Astrocyte of the cerebellum (primary cell): ENCODE measurements around the gene SERPINA1.

Source experiments
- DNase-seq: peaks from one replicate; pipeline ENCODE4 v3.0.0-alpha.2; 2011; ENCODE audit warnings: low read depth
- H3K4me3 ChIP-seq: 2 replicates; pipeline ENCODE4 v1.5.1; 2011; ENCODE audit warnings: mild to moderate bottlenecking, low read depth, low read length, moderate library complexity
- CTCF ChIP-seq: IDR thresholded peaks from 2 replicates; pipeline ENCODE4 v1.5.1; 2012; ENCODE audit warnings: low read length, low read depth, moderate library complexity, mild to moderate bottlenecking; ENCODE audit errors: missing control alignments
- in situ Hi-C: cut with HindIII; loops from 2 replicates; pipeline ENCODE4 v1.10.0; 2017; ENCODE audit warnings: low sequenced_read_pairs

SERPINA1 gene

GRCh38 chr14:94338023-94338422 is 50.4 kb downstream of the SERPINA1 start:
- no peak overlapping the region for H3K4me3 ChIP-seq
- in situ Hi-C loops, result no loop called here
- TF ChIP-seq CTCF, result no peak
- DNase-seq, result no peak

- no peak overlapping the region for H3K4me3 ChIP-seq
- no peak for TF ChIP-seq CTCF
- DNase-seq, result no peak
- in situ Hi-C loops, result no loop called here
These were observed 51.1 kb downstream of the SERPINA1 start for GRCh38 chr14:94337274-94337673.

GRCh38 chr14:94334872-94335271 is 53.5 kb downstream of the SERPINA1 start:
- H3K4me3 ChIP-seq, result no peak overlapping the region
- no peak for DNase-seq
- TF ChIP-seq CTCF, result no peak
- in situ Hi-C loops, result no loop called here

GRCh38 chr14:94332587-94332986 is 55.8 kb downstream of the SERPINA1 start:
- H3K4me3 ChIP-seq, result no peak overlapping the region
- in situ Hi-C loops, result no loop called here

GRCh38 chr14:94332063-94332583 is 56.3 kb downstream of the SERPINA1 start:
- DNase-seq, result no peak
- H3K4me3 ChIP-seq, result no peak overlapping the region
- in situ Hi-C loops, result no loop called here
- no peak for TF ChIP-seq CTCF

More at GRCh38 chr14:94332587-94332986, 55.8 kb downstream of the SERPINA1 start:
- no peak for TF ChIP-seq CTCF
- no peak for DNase-seq

GRCh38 chr14:94331462-94331861 is 56.9 kb downstream of the SERPINA1 start:
- no peak for DNase-seq
- no peak for TF ChIP-seq CTCF
- H3K4me3 ChIP-seq, result no peak overlapping the region
- in situ Hi-C loops, result no loop called here

GRCh38 chr14:94330857-94331256 is 57.5 kb downstream of the SERPINA1 start:
- no peak for DNase-seq
- no peak overlapping the region for H3K4me3 ChIP-seq
- no peak for TF ChIP-seq CTCF
- in situ Hi-C loops, result no loop called here
